22Rv1 (cell line): ENCODE results near the gene SYNDIG1.

Experiments used
- ZFX ChIP-seq: fragments of 450-650 bp; IDR thresholded peaks from 2 replicates; pipeline ENCODE4 v1.6.1; 2017; ENCODE audit warnings: antibody characterized with exemption, borderline replicate concordance
- TF ChIP-seq, protein P1 (sequence below): fragments of 450-650 bp; IDR thresholded peaks from 2 replicates; pipeline ENCODE4 v1.5.1; 2017; ENCODE audit warnings: mild to moderate bottlenecking

GRCh38 chr20:24478584-24478983, 9.2 kb downstream of the SYNDIG1 start:
- TF ChIP-seq, protein P1, sequence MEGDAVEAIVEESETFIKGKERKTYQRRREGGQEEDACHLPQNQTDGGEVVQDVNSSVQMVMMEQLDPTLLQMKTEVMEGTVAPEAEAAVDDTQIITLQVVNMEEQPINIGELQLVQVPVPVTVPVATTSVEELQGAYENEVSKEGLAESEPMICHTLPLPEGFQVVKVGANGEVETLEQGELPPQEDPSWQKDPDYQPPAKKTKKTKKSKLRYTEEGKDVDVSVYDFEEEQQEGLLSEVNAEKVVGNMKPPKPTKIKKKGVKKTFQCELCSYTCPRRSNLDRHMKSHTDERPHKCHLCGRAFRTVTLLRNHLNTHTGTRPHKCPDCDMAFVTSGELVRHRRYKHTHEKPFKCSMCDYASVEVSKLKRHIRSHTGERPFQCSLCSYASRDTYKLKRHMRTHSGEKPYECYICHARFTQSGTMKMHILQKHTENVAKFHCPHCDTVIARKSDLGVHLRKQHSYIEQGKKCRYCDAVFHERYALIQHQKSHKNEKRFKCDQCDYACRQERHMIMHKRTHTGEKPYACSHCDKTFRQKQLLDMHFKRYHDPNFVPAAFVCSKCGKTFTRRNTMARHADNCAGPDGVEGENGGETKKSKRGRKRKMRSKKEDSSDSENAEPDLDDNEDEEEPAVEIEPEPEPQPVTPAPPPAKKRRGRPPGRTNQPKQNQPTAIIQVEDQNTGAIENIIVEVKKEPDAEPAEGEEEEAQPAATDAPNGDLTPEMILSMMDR = no peak
- TF ChIP-seq ZFX = no peak
